ENCODE results near the gene GRM7.

GRCh38 chr3:7392206-7392605, 531.3 kb downstream of the GRM7 start:
- TF ChIP-seq, protein P1, sequence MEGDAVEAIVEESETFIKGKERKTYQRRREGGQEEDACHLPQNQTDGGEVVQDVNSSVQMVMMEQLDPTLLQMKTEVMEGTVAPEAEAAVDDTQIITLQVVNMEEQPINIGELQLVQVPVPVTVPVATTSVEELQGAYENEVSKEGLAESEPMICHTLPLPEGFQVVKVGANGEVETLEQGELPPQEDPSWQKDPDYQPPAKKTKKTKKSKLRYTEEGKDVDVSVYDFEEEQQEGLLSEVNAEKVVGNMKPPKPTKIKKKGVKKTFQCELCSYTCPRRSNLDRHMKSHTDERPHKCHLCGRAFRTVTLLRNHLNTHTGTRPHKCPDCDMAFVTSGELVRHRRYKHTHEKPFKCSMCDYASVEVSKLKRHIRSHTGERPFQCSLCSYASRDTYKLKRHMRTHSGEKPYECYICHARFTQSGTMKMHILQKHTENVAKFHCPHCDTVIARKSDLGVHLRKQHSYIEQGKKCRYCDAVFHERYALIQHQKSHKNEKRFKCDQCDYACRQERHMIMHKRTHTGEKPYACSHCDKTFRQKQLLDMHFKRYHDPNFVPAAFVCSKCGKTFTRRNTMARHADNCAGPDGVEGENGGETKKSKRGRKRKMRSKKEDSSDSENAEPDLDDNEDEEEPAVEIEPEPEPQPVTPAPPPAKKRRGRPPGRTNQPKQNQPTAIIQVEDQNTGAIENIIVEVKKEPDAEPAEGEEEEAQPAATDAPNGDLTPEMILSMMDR (IDR thresholded peaks at IDR 0.05; ENCODE audit: insufficient read depth, low read length): no peak
- no peak for TF ChIP-seq POLR2AphosphoS5 (IDR thresholded peaks at IDR 0.05; ENCODE audit: low read depth)

Data from HL-60 (cell line).